ENCODE measurements around the gene MPG.

DNA sequence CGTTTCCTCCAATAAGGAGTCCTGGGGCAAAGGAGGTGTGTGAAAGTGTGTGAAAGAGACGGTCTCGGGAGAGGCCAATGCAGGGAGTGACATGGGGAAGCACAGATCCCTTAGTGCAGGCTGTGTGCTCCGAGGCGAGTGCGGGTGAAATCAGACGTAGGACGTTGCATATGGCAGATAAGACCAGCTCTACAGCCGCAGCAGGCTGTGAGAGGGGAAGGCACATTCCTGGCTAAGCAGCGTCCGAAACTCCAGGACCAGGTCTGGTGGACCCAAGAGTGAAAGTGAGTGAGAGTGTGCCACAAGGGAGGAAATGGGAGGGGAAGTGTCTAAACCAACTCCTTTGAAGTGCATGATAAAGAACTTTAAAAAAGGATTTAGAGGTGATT is 36.0 kb upstream of the MPG start:
- TF ChIP-seq CHD2 (IDR thresholded peaks at IDR 0.05; ENCODE audit: low read length, partially characterized antibody) (no peak), TAF1 (IDR thresholded peaks at IDR 0.05; ENCODE audit: borderline replicate concordance, low read depth, low read length) (no peak), SIN3A (IDR thresholded peaks at IDR 0.05; ENCODE audit: borderline replicate concordance, low read depth, low read length) (no peak)
- TF ChIP-seq, protein P1, sequence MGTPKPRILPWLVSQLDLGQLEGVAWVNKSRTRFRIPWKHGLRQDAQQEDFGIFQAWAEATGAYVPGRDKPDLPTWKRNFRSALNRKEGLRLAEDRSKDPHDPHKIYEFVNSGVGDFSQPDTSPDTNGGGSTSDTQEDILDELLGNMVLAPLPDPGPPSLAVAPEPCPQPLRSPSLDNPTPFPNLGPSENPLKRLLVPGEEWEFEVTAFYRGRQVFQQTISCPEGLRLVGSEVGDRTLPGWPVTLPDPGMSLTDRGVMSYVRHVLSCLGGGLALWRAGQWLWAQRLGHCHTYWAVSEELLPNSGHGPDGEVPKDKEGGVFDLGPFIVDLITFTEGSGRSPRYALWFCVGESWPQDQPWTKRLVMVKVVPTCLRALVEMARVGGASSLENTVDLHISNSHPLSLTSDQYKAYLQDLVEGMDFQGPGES (IDR thresholded peaks at IDR 0.05; ENCODE audit: low read depth, low read length), result no peak
- TF ChIP-seq, protein P2, sequence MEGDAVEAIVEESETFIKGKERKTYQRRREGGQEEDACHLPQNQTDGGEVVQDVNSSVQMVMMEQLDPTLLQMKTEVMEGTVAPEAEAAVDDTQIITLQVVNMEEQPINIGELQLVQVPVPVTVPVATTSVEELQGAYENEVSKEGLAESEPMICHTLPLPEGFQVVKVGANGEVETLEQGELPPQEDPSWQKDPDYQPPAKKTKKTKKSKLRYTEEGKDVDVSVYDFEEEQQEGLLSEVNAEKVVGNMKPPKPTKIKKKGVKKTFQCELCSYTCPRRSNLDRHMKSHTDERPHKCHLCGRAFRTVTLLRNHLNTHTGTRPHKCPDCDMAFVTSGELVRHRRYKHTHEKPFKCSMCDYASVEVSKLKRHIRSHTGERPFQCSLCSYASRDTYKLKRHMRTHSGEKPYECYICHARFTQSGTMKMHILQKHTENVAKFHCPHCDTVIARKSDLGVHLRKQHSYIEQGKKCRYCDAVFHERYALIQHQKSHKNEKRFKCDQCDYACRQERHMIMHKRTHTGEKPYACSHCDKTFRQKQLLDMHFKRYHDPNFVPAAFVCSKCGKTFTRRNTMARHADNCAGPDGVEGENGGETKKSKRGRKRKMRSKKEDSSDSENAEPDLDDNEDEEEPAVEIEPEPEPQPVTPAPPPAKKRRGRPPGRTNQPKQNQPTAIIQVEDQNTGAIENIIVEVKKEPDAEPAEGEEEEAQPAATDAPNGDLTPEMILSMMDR (IDR thresholded peaks at IDR 0.05), result no peak
